Activated CD8-positive, alpha-beta memory T cell treated with anti-CD3 and anti-CD28 coated beads, Interleukin-2, amount 50 U/mL, for 1 hour (primary cell): ENCODE results near the gene CFAP298.
"Not testable (repeated sequence)": the region's sequence is repeated elsewhere in the genome, so short reads cannot be mapped to it uniquely, and the experiment has no call there.

Experiments used
- DNase-seq: peaks from one replicate; pipeline ENCODE4 v3.0.0-alpha.2; 2020; ENCODE audit errors: extremely low read depth

Gene CFAP298

DNA sequence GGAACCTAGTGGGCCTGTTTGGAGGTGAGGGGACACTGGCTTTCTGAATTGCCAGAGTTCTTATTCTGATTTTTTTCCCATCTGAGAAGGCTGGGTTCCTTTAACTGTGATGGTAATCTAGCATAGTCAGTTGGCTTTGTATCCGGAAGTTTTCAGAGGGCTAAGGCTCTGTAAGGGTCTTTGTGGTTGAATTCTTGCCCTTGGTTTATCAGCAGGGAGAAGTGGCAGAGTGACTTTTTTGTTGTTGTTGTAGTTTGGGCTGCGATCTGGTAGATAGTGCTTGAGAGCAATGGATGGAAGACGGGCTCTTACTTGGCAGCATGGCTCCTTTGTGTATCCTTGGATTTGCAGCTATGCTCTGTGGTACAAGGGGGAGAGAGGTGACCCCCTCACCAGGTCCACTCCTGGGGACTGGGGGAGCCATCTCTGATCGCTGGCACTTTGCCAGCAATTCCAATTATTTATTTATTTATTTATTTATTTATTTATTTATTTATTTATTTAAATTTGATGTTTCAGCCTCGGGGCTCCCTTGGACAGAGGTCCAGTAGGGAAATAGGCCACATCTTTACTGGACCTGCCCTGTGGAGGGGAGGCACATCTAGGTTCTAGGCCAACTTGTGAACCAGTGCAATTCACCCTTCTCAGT is 45.3 kb downstream of the CFAP298 start:
- DNase-seq = no peak

DNA sequence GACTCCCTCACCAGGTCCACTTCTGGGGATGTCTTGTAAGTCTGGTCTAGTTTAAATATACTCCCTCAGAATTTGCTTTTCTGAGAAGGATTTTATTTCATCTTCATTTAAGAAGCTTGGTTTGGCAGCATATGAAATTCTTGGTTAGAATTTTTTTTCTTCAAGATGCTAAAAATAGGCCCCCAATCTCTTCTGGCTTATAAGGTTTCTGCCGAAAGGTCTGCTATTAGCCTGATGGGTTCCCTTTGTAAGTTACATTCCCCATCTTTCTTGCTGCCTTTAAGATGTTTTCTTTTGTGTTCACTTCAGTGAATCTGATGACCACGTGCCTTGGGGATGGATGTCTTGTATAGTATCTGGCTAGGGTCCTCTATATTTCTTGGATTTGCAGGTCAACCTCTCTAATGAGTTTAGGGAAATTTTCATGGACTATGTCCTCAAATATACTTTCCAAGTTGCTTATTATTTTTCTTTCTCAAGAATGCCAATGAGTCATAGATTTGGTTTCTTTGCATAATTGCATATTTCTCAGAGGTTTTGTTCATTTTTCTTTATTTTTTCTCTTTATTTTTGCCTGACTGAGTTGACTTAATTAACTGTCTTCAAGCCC is 46.2 kb downstream of the CFAP298 start:
- DNase-seq = no peak

DNA sequence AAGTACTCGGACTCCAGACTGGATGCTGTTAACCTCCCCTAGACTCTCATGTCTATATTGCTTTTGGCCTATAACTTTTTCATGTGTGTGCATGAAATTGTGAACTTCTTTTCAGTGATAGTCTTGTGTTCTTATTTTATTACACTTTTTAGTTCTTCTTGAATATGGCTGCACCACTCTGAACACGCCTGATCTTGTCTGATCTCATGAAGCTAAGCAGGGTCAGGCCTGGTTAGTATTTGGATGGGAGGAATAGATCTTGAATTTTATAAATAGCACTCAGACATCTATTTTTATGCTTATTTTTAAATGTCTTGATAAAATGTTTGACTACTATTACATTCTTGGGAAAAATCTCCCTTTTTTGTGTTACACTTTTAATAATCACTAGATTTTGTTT is 49.3 kb downstream of the CFAP298 start:
- DNase-seq = no peak

DNA sequence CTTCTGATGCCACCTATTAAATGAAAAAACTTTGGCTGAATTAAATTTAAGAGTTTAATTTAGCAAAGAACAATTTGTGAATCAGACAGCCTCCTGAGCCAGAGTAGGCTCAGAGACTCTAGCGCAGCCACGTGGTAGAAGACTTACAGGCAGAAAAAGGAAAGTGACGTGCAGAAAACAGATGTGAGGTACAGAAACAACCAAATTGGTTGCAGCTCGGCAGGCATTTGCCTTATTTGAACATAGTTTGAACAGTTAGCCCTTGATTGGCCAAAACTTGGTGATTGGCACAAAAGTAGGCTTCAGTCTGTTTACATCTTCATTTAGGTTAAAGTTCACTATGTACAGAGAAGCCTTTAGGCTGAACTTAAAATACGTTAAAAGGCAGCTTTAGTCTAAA is 49.8 kb downstream of the CFAP298 start:
- no peak for DNase-seq

DNA sequence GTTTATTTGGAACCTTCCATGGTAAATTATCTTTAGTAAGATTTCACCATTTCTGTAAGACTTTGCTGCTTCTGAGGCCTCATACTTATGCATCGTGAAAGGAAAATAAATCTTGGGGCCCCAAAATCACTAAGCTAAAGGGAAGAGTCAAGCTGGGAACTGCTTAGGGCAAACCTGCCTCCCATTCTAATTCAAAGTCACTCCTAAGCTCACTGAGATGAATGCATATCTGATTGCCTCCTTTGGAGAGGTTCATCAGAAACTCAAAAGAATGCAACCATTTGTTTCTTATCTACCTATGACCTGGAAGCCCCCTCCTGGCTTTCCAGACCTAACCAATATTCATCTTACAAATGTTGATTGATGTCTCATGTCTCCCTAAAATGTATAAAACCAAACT is 50.7 kb downstream of the CFAP298 start:
- DNase-seq = not testable (repeated sequence)

DNA sequence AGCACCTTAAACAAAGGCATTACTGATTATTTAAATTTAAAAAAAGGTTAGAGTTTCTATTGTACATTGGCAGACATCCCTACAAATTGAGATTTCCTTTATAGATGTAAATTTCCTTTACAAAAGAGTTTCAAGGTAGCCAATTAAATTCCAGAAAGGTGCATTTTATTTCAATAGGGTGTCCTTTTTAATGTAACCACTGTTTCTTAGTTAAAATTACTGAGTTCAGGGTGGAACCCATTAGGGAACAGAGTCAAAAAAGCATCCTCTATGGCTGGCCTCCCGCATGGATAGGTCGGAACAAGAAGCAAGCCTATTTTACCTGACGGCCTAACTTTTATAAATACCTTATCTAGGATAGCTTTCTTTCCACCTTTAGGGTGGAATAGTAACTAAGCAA is 51.3 kb downstream of the CFAP298 start:
- no peak for DNase-seq

DNA sequence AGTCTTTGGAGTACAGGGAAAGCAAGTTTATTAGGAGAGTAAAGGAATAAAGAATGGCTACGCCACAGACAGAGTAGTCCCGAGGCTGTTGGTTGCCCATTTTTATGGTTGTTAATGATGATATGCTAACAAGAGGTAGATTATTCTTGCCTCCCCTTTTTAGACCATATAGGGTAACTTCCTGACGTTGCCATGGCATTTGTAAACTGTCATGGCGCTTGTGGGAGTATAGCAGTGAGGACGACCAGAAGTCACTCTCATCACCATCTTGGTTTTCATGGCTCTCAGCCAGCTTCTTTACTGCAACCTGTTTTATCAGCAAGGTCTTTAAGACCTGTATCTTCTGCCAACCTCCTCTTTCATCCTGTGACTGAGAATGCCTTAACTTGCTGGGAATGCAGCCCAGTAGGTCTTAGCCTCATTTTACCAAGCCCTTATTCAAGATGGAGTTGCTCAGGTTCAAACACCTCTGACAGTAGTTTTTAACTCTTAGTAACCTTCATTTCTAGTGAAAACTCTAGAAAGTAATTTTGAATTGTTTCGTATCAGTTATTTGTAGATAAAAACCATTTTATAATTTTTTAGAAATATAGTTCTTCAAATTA is 53.1 kb downstream of the CFAP298 start:
- no peak for DNase-seq

DNA sequence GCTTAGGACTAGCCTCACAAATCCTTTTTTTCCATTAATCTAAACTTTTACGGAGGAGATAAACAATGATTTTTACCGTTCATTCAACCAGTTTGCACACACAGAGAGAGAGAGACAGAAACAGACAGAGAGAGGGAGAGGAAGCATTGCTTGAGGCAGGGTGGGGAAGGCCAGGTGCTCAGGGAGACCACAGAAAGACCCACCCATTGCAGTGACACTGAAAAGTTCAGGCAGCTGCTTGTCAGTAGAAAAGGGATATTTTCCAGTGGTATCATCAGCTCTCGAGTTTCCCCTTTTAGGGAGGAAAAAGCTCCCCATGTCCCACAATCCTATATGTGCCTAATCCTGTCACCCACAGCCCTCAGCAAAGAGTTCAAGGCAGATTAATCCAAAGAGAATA is 54.1 kb downstream of the CFAP298 start:
- no peak for DNase-seq

DNA sequence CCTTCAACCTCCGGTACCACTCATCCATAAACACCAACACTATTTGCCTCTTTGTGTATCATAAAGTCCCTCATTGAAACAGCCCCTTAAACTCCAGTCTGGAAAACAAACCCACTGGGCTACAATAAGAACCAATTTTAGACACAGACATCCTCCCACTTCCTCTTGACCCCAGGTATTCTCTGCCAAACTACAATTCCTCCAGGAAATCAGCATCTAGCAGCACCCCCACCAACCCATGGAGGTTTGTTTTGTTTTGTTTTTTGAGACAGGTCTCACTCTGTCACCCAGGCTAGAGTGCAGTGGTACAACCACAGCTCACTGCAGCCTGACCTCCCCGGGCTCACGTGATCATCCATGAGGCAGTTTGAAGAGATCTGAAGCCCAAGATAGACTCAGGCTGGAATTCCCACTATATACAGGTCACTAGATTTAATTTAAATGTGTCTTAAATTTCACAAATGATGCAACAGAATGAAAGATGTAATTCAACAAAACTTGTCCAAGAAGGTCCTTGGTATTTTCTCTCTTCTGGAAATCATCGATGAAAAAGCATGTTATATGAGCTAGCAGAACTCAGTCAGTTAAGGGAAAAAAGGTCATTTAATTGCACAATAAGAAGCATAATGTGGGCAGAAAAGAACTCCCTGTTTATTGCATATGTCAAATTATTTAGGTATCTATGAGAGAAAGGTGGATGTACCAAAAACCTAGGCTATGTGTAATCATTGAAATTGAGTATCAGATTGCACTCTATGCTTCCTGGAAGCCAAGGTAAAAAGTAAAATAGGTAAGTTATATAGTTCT is 57.1 kb downstream of the CFAP298 start:
- DNase-seq = no peak

DNA sequence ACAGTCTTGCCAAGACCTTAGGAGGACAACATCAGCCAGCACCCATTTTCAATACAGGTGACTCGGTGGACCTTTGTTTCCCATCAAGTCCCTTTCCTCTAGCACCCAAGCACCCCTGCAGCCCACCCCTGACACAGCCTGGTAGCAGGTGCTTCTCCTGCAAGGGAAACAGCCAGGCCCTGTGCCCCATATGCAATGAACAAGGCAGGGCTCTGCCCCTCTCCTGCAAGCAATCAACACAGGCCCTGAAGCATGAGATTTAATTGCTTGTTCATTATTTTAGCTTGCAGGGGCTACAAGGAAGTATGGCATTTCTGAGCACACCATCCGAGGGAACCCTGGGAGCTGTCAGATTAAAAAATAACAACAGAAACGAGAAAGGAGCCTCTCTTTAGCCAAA is 62.3 kb downstream of the CFAP298 start:
- DNase-seq = no peak

DNA sequence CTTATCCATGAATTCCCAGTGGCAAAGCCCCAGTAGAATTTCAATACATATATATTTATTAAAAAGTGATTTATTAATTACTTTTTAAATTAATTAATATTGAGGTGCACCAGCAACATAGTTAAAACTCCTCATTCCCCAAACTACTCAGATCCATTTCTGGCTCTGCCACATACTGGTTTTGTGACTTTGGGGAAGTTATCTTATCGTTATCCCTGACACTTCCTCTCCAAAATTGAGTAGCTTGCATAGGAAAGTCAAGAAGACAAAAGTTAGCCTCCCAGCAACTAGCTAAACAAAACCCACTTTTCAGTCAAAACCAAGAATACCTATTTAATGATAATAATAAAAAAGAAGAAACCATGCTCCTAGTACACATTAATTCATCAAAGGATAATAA is 62.7 kb downstream of the CFAP298 start:
- no peak for DNase-seq
